Ovary (tissue), 3 donors: ENCODE data around the gene IP6K3.

Source experiments
- EP300 ChIP-seq: sonication (generic); formaldehyde crosslinking; IDR thresholded peaks from one replicate; pipeline ENCODE4 v1.6.1; 2017; ENCODE audit warnings: antibody characterized with exemption
- TF ChIP-seq, protein P1 (sequence below), 3 donors: fragments of 450-650 bp in 2 of 3; fragments of 200-600 bp in 1 of 3; IDR thresholded peaks; one replicate each; pipeline versions ENCODE4 v1.5.1 to v1.8.0; 2016 to 2022; ENCODE audit warnings: antibody characterized with exemption in 3 of 3, mild to moderate bottlenecking in 1 of 3
- donor health status: DM: no; HTN: no; CAD: no.

DNA sequence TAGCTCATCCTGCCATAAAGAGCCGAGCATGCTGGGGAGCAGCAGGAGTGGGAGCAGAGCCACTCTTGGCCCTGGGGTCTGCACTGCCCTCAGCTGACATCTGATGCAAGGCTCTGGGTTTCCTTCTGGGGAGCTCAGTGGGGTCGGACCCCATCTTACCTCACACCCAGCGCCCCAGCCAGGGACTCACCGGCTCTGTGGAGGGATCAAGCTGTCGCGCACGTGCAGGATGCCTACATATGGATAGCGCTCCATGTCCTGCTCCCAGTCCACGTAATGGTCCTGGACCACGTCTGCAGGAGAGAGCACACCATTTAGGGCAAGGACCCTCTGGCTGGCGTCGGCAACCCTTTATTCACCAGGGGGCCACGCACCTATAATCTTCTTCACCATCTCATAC is 30.1 kb upstream of the IP6K3 start:
- TF ChIP-seq EP300, result no peak
- TF ChIP-seq, protein P1, sequence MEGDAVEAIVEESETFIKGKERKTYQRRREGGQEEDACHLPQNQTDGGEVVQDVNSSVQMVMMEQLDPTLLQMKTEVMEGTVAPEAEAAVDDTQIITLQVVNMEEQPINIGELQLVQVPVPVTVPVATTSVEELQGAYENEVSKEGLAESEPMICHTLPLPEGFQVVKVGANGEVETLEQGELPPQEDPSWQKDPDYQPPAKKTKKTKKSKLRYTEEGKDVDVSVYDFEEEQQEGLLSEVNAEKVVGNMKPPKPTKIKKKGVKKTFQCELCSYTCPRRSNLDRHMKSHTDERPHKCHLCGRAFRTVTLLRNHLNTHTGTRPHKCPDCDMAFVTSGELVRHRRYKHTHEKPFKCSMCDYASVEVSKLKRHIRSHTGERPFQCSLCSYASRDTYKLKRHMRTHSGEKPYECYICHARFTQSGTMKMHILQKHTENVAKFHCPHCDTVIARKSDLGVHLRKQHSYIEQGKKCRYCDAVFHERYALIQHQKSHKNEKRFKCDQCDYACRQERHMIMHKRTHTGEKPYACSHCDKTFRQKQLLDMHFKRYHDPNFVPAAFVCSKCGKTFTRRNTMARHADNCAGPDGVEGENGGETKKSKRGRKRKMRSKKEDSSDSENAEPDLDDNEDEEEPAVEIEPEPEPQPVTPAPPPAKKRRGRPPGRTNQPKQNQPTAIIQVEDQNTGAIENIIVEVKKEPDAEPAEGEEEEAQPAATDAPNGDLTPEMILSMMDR (IDR thresholded peaks at IDR 0.05), result no peak
